CD4-positive, alpha-beta T cell treated with Interleukin-6 at 100 ng/mL for 8 hours (primary cell): ENCODE data around the gene TRAK1.
"Not testable (repeated sequence)": the region's sequence is repeated elsewhere in the genome, so short reads cannot be mapped to it uniquely, and the experiment has no call there.

Experiments
- DNase-seq: peaks from one replicate; pipeline ENCODE4 v3.0.0-alpha.2; 2020; ENCODE audit warnings: mixed read lengths, low spot score

TRAK1 gene

DNA sequence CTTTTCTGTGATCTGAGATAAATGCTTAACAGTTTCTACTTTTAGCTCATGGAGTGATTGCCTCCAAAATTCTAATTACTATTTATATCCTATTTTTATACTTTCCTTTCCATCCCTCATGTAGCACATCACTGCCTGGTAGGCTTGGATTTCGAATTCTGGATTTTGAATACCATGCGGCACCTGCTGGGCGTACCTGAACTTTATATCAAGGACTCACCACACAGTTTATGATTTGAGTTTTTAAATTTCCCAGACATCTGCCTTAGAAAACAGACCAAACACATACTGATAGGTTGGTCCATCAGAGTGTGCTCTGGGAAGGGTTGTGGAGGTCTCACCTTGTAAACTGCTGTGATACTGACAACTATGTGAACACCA lies 6.4 kb downstream of the TRAK1 start:
- no peak for DNase-seq

DNA sequence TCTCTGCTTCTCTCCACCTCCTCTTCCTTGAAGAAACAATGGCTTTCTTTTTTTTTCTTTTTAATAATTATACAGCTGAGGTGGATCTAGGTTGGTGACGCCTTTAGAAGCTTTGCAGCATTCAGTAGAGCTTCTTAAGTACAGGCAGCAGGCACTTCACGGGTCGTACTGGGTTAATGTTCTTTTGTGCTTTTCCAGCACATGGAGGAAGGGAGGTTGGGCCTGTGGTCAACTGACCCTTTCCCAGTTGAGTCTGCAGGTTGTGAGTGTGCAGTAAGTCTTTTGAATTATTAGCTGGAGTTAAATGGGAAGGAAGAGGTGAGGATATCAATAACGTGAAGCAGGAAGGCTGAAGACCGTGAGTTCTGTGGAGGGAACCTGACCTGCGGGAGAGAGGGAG lies 7.0 kb downstream of the TRAK1 start:
- DNase-seq, result no peak

DNA sequence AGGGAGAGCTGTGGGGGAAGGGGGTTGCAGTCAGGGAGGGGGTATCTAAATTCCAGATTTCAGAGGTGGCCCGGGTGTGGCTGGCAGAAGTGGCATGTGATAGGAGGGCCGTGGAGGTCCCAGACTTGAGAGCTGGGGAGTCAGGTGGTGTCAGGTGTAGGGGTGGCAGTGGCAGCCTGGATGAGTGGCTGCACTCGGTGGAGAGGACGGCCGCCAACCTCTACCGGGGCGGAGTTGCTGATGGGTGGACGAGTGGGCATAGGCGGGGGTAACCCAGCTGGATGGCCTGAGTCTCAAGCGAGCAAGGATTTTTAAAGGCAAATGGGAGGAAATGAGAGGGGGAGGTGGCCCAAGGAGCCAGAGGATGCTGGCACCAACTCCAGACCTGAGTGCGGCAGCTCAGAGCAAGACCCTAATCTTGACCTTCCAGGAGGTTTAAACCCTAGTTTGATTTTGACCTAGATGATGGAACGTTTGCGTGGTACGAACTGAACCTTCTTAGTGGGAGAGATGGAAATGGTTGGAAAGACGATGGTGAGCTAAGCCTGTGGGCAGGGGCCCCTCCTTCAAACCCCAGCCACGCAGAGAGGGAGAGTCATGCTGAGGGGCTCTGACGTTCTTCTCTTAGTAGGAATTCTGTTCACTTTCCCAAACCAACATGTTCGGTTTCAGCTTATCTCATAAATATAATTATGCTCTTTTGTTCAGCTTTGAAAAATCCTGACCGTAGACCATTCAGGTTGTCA lies 8.0 kb downstream of the TRAK1 start:
- DNase-seq, result no peak

DNA sequence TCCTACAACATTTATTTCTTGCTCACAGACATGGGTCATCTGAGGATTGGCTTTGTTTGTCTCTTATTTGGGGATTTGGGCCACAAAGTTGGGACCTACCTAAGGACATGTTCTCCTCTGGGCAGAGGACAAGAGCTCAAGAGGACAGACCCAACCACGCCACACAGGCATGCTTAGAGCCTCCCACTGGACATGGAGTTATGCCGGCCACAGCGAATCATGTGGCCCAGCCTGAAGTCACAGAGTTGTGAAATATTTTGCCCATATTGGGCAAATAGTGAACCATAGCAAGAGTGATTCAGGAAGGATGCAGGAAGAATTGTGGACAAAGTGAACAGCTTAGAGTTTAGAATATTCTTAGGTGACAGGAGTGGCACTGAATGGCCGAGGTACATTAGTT lies 9.9 kb downstream of the TRAK1 start:
- DNase-seq, result no peak

DNA sequence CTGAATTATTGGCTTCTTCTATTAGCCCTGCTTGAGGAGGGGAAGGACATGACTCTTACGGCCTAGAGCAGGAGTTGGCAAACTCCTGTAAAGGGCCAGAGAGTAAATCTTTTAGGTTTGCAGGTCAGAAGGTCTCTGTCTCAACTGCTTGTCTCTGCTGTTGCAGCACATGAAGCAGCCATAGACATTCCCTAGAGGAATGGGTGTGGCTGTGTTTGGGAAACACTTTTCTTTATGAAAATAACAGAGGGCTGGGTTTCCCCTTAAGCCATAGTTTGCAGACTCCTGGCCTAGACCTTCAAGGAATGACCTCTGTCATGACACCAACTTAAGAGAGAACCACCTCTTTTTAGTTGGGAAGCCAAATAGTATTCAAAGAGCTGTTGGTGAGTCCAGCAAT lies 10.3 kb downstream of the TRAK1 start:
- DNase-seq, result no peak

DNA sequence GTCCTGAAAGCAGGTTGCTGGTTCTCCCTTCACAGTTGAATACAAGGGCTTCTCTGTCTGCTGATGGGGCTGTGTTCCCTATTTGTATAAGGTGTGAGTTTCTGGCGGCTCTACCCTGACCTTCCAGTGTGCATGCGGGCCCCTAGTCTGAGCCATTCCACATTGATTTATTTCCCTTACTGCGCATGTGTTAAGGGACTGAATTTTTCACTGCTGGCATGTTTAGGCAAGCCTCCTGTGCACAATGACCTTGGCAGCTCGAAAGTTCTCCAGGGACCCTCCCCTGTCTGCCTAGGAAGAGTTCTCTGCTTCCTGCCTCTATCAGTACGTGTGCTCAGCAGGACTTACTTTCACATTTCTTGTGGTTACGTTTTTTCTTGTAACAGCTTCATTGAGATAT lies 11.4 kb downstream of the TRAK1 start:
- no peak for DNase-seq

DNA sequence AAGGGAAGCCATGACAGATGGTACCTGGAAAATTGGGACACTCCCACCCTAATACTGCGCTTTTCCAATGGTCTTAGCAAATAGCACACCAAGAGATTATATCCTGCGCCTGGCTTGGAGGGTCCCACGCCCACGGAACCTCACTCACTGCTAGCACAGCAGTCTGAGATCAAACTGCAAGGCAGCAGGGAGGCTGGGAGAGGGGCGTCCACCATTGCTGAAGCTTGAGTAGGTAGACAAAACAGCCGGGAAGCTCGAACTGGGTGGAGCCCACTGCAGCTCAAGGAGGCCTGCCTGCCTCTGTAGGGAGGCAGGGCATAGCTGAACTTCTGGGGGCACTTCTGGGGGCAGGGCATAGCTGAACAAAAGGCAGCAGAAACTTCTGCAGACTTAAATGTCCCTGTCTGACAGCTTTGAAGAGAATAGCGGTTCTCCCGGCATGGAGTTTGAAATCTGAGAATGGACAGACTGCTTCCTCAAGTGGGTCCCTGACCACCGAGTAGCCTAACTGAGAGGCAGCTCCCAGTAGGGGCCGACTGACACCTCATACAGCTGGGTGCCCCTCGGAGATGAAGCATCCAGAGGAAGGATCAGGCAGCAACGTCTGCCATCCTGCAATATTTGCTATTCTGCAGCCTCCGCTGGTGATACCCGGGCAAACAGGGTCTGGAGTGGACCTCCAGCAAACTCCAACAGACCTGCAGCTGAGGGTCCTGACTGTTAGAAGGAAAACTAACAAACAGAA lies 12.9 kb downstream of the TRAK1 start:
- DNase-seq, result not testable (repeated sequence)

GRCh38 chr3:42105994-42106393 lies 14.8 kb downstream of the TRAK1 start:
- DNase-seq, result not testable (repeated sequence)

DNA sequence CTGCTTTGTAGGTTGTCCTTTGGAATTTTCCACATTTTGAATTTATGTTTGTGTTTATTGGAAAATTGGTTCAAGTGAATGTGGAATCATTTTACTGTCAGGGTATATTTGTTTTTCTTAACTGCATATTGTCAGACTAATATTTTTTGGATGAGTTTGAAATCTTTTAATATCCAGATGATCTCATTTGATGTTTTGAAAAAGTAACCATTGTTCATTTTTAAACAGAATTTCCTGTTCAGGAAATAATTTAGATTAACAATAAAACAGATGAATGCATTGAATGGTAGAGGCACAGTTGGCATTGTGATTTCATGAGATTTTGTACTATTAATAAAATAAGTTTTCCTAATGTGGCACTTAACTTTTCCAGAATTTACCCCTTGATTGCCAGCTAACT lies 15.5 kb downstream of the TRAK1 start:
- no peak for DNase-seq

GRCh38 chr3:42110631-42111030 lies 19.5 kb downstream of the TRAK1 start:
- DNase-seq, result no peak

DNA sequence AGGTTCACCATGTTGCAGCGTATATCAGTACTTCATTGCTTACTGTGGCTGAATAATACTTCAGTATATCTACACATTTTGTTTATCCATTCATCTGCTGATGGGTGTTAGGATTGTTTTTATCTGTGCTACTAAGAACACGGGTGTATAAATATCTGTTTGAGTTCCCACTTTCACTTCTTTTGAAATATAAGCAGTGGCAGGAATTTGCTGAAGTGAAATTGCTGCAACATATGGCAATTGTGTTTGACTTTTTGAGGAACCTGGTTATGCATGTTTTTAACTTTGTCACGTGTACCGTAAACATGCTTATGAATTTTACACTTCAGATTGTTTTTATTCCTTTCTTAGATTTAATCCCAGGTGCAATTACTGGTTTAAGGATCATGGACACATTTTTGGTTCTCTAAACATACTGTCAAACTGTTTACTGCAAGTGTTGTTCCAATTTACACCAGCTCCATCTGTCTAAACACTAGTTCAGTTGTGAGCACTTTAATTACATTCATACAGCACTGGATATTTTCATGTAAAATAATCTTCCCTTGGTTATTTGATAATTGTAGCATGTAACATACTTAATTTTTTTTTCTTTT lies 23.1 kb downstream of the TRAK1 start:
- no peak for DNase-seq

DNA sequence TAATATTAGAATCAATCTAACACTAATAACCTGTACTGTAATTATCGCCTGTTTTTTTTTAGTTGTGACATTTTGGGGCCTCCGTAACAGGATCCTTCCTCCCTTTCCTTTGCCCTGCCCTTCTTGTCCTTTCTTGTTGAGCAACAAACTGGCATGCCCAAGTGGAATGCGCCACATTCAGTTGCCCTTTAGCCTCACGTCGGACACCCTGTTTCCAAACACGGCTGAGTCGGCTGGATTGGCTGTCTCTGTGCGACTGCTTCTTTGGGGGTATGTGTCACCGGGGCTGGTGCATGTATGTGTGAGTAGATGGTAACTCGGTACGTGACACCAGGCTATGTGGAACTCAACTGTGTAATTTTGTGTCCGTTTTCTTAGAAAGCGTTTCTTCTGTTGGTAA lies 24.1 kb downstream of the TRAK1 start:
- no peak for DNase-seq

GRCh38 chr3:42115946-42116345 lies 24.8 kb downstream of the TRAK1 start:
- no peak for DNase-seq

DNA sequence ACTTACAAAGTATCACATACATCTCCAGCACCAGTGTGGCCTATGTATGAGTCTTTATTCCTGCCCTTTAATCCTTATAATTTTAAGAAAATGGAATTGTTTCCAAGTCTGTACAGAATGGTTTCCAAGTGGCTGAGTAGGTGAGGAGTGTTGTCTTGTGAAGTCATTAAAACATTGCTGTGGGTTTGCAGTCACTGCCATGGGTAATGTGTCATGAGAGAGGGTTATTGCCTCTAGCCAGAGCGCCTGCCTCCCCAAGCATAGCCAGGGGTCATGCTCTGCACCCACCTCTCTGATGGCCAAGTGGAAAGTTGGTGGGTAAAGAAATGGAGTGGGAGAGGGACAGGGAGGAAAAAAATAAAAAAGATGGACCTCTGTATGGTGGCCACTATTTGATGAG lies 25.3 kb downstream of the TRAK1 start:
- no peak for DNase-seq

DNA sequence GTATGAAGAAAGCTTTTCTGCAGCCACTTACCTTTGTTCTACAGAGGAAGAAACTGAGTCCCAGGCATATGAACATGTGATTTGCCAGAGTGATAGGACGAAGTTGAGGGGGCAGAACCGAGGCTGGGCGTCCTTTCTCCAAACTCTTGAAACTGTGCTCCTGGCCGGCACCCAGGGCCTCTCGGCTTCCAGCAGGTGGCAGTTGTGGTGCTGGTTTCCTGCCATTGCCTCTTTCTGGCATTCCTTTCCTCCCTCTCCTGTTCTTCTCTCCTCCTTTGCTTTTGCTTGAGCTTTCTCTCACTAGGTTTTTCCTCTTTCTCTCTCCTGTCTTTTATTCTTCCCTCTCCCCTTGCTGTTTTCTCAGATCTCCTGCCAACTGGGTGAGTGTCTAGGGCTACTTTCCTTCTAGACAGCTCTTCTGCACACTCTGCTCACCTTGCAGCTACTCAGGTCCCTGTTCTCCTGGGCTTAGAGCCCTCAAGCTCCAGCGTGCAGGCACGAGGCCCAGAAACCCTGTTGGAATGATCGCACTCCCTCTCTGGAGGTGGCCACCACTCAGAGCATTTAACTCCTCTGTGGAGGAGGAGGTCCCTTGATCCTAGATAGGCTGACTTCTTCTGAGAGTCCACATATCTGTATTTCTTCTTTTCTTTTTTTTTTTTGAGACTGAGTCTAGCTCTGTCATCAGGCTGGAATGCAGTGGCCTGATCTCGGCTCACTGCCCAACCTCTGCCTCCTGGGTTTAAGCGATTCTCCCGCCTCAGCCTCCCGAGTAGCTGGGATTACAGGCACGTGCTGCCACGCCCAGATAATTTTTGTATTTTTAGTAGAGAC lies 26.2 kb downstream of the TRAK1 start:
- DNase-seq, result no peak

DNA sequence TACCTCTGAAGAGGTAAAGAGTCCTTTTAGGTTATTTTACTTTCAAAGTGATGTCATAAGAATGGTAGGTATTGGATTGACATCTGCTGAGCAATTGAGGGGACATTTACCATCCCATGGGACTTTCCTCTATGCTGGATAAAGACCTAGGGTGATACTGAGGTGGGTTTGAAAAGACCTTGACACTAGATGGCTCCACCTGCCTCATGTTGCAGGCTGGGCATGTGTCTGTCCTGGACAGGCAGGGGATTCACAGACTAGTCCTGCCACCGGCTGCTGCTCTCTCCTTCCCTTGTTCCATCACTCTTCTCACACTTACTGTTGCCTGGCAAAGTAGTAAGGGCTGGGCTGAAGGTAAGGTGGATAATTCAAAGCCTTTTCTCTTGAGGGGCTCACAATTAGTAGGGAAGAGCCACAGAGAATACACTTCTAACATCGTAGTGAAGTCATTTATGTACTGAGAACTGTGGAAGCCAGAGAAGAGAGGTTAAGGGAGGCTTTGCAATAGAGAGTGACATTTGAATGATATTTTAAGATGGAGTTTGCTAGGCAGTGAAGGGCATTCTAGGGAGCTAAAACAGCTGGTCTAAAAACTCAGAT lies 27.7 kb downstream of the TRAK1 start:
- no peak for DNase-seq

- no peak for DNase-seq
These were observed 28.6 kb downstream of the TRAK1 start for GRCh38 chr3:42119561-42120355.

GRCh38 chr3:42120866-42121265 lies 29.7 kb downstream of the TRAK1 start:
- DNase-seq, result no peak

- no peak for DNase-seq
These were observed 31.3 kb downstream of the TRAK1 start for GRCh38 chr3:42122261-42123011.

DNA sequence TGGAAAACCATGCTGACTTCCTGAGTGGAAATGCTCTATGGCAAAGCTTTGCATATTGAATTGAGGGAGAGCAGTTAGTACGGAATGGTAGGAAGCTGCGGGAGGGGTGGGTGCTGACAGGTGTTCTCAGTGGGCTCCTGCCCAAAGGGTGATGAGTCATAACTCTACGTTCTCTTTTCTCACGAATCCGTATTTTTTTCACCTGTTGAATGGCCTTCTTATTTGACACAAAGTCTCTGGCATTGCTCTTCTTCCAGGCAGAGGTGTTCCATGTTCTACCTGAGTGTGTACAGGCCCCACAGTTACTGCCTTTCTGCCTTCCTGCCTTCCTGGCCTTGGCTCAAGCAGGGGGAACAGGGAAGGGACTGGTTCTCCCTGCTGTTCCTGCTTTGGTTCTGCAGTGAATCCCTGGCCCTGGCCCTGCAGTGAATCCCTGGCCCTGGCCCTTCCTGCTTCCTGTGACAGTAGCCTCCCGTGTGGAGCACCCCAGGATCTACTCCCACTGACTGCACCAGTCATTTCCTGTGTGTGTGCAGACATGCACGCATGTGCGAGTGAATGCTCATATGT lies 31.9 kb downstream of the TRAK1 start:
- no peak for DNase-seq
